Measurements from ENCODE around the gene DBH.

Gene DBH

GRCh38 chr9:133632806-133633680 is 3.1 kb upstream of the DBH start:
- peaks cover 0 to 10% (median 5%) of the 10 kb centered on the region in 4 experiments for H3K4me1 ChIP-seq (ENCODE audit: control extremely low read depth in 1 of 4, control insufficient read depth in 4 of 4, insufficient read depth in 4 of 4, low read length in 3 of 4)
- 77% methylated on average over 22 of the region's 27 CpGs for WGBS (ENCODE audit: insufficient coverage)
- no peaks in the 10 kb centered on the region for H3K9me3 ChIP-seq (ENCODE audit: control extremely low read depth in 1 of 5, control insufficient read depth in 4 of 5, insufficient read depth in 2 of 5, low read depth in 1 of 5, low read length in 4 of 5)
- H3K27ac ChIP-seq (ENCODE audit: insufficient read depth in 1 of 2, low read depth in 1 of 2, low read length in 2 of 2, poor library complexity in 1 of 2, severe bottlenecking in 2 of 2) = no peak overlapping the region
- POLR2A ChIA-PET = no interaction called here
- CTCF ChIA-PET = no interaction called here
- H3K36me3 ChIP-seq (ENCODE audit: control insufficient read depth in 4 of 4, insufficient read depth in 4 of 4, low read length in 3 of 4) = no peaks in the 10 kb centered on the region
- DNase-seq = no peak
- H3K4me3 ChIP-seq (ENCODE audit: control insufficient read depth in 1 of 7, extremely low read depth in 1 of 7, insufficient read depth in 4 of 7, low read depth in 2 of 7, low read length in 6 of 7) = no peak overlapping the region
- peaks cover 0 to 12% (median 2%) of the 10 kb centered on the region in 5 experiments for H3K27me3 ChIP-seq (replicated peaks in 2 of 5; ENCODE audit: control insufficient read depth in 4 of 5, insufficient read depth in 5 of 5, low read length in 4 of 5)

GRCh38 chr9:133633681-133634080 is 2.5 kb upstream of the DBH start:
- 37% methylated on average over 8 of the region's 8 CpGs for WGBS (ENCODE audit: insufficient coverage)
- no peaks in the 10 kb centered on the region for H3K9me3 ChIP-seq (ENCODE audit: control extremely low read depth in 1 of 5, control insufficient read depth in 4 of 5, insufficient read depth in 2 of 5, low read depth in 1 of 5, low read length in 4 of 5)
- POLR2A ChIA-PET = no interaction called here
- H3K4me3 ChIP-seq (ENCODE audit: control insufficient read depth in 1 of 7, extremely low read depth in 1 of 7, insufficient read depth in 4 of 7, low read depth in 2 of 7, low read length in 6 of 7) = no peak overlapping the region
- peaks cover 0 to 10% (median 5%) of the 10 kb centered on the region in 4 experiments for H3K4me1 ChIP-seq (ENCODE audit: control extremely low read depth in 1 of 4, control insufficient read depth in 4 of 4, insufficient read depth in 4 of 4, low read length in 3 of 4)
- CTCF ChIA-PET = interaction anchor here (1.1 kb wide), 1 partner anchor 97 kb away, joined by 3 read pairs; no protein-coding TSS in a partner anchor
- peaks cover 0 to 12% (median 2%) of the 10 kb centered on the region in 5 experiments for H3K27me3 ChIP-seq (replicated peaks in 2 of 5; ENCODE audit: control insufficient read depth in 4 of 5, insufficient read depth in 5 of 5, low read length in 4 of 5)
- no peaks in the 10 kb centered on the region for H3K36me3 ChIP-seq (ENCODE audit: control insufficient read depth in 4 of 4, insufficient read depth in 4 of 4, low read length in 3 of 4)
- no peak for DNase-seq
- no peak overlapping the region for H3K27ac ChIP-seq (ENCODE audit: insufficient read depth in 1 of 2, low read depth in 1 of 2, low read length in 2 of 2, poor library complexity in 1 of 2, severe bottlenecking in 2 of 2)

GRCh38 chr9:133634081-133634691 is 2.0 kb upstream of the DBH start:
- Histone ChIP-seq H3K36me3 (ENCODE audit: control insufficient read depth in 4 of 4, insufficient read depth in 4 of 4, low read length in 3 of 4) (no peaks in the 10 kb centered on the region), H3K4me3 (ENCODE audit: control insufficient read depth in 1 of 7, extremely low read depth in 1 of 7, insufficient read depth in 4 of 7, low read depth in 2 of 7, low read length in 6 of 7) (no peak overlapping the region), H3K27ac (ENCODE audit: insufficient read depth in 1 of 2, low read depth in 1 of 2, low read length in 2 of 2, poor library complexity in 1 of 2, severe bottlenecking in 2 of 2) (no peak overlapping the region), H3K4me1 (ENCODE audit: control extremely low read depth in 1 of 4, control insufficient read depth in 4 of 4, insufficient read depth in 4 of 4, low read length in 3 of 4) (peaks cover 0 to 10% (median 5%) of the 10 kb centered on the region in 4 experiments), H3K27me3 (replicated peaks in 2 of 5; ENCODE audit: control insufficient read depth in 4 of 5, insufficient read depth in 5 of 5, low read length in 4 of 5) (peaks cover 0 to 12% (median 2%) of the 10 kb centered on the region in 5 experiments), H3K9me3 (ENCODE audit: control extremely low read depth in 1 of 5, control insufficient read depth in 4 of 5, insufficient read depth in 2 of 5, low read depth in 1 of 5, low read length in 4 of 5) (no peaks in the 10 kb centered on the region)
- no peak for DNase-seq
- ChIA-PET POLR2A (no interaction called here), CTCF (interaction anchor here (1.1 kb wide), 1 partner anchor 97 kb away, joined by 3 read pairs; no protein-coding TSS in a partner anchor)
- 48% methylated on average over 23 of the region's 24 CpGs for WGBS (ENCODE audit: insufficient coverage)

GRCh38 chr9:133635098-133635497 is 1.1 kb upstream of the DBH start:
- no peaks in the 10 kb centered on the region for H3K9me3 ChIP-seq (ENCODE audit: control extremely low read depth in 1 of 5, control insufficient read depth in 4 of 5, insufficient read depth in 2 of 5, low read depth in 1 of 5, low read length in 4 of 5)
- no peak for DNase-seq
- WGBS (ENCODE audit: insufficient coverage) = 79% methylated on average over 6 of the region's 6 CpGs
- H3K4me3 ChIP-seq (ENCODE audit: control insufficient read depth in 1 of 7, extremely low read depth in 1 of 7, insufficient read depth in 4 of 7, low read depth in 2 of 7, low read length in 6 of 7) = no peak overlapping the region
- H3K27me3 ChIP-seq (replicated peaks in 2 of 5; ENCODE audit: control insufficient read depth in 4 of 5, insufficient read depth in 5 of 5, low read length in 4 of 5) = peaks cover 0 to 12% (median 2%) of the 10 kb centered on the region in 5 experiments
- POLR2A ChIA-PET = interaction anchor here (0.6 kb wide), 1 partner anchor 87 kb away, joined by 3 read pairs; no protein-coding TSS in a partner anchor
- no peaks in the 10 kb centered on the region for H3K36me3 ChIP-seq (ENCODE audit: control insufficient read depth in 4 of 4, insufficient read depth in 4 of 4, low read length in 3 of 4)
- CTCF ChIA-PET = interaction anchor here (1.0 kb wide), 1 partner anchor 66 kb away, joined by 3 read pairs; no protein-coding TSS in a partner anchor
- no peak overlapping the region for H3K27ac ChIP-seq (ENCODE audit: insufficient read depth in 1 of 2, low read depth in 1 of 2, low read length in 2 of 2, poor library complexity in 1 of 2, severe bottlenecking in 2 of 2)
- H3K4me1 ChIP-seq (ENCODE audit: control extremely low read depth in 1 of 4, control insufficient read depth in 4 of 4, insufficient read depth in 4 of 4, low read length in 3 of 4) = peaks cover 0 to 10% (median 5%) of the 10 kb centered on the region in 4 experiments

- CTCF ChIA-PET = interaction anchor here (0.9 kb wide), 1 partner anchor 22 kb away, joined by 3 read pairs; no protein-coding TSS in a partner anchor
- no peaks in the 10 kb centered on the region for H3K9me3 ChIP-seq (ENCODE audit: control extremely low read depth in 1 of 5, control insufficient read depth in 4 of 5, insufficient read depth in 2 of 5, low read depth in 1 of 5, low read length in 4 of 5)
- H3K36me3 ChIP-seq (ENCODE audit: control insufficient read depth in 4 of 4, insufficient read depth in 4 of 4, low read length in 3 of 4) = no peaks in the 10 kb centered on the region
- DNase-seq = no peak
- H3K4me3 ChIP-seq (ENCODE audit: control insufficient read depth in 1 of 7, extremely low read depth in 1 of 7, insufficient read depth in 4 of 7, low read depth in 2 of 7, low read length in 6 of 7) = no peak overlapping the region
- H3K27ac ChIP-seq (ENCODE audit: insufficient read depth in 1 of 2, low read depth in 1 of 2, low read length in 2 of 2, poor library complexity in 1 of 2, severe bottlenecking in 2 of 2) = no peak overlapping the region
- POLR2A ChIA-PET = no interaction called here
- 97% methylated on average over 10 of the region's 12 CpGs for WGBS (ENCODE audit: insufficient coverage)
- peaks cover 0 to 10% (median 5%) of the 10 kb centered on the region in 4 experiments for H3K4me1 ChIP-seq (ENCODE audit: control extremely low read depth in 1 of 4, control insufficient read depth in 4 of 4, insufficient read depth in 4 of 4, low read length in 3 of 4)
- H3K27me3 ChIP-seq (replicated peaks in 2 of 5; ENCODE audit: control insufficient read depth in 4 of 5, insufficient read depth in 5 of 5, low read length in 4 of 5) = peaks cover 0 to 12% (median 2%) of the 10 kb centered on the region in 5 experiments
Measured at GRCh38 chr9:133636902-133637301, 739 bp downstream of the DBH start.

- H3K36me3 ChIP-seq (ENCODE audit: control insufficient read depth in 4 of 4, insufficient read depth in 4 of 4, low read length in 3 of 4) = no peaks in the 10 kb centered on the region
- peaks cover 0 to 10% (median 5%) of the 10 kb centered on the region in 4 experiments for H3K4me1 ChIP-seq (ENCODE audit: control extremely low read depth in 1 of 4, control insufficient read depth in 4 of 4, insufficient read depth in 4 of 4, low read length in 3 of 4)
- peaks cover 0 to 12% (median 2%) of the 10 kb centered on the region in 5 experiments for H3K27me3 ChIP-seq (replicated peaks in 2 of 5; ENCODE audit: control insufficient read depth in 4 of 5, insufficient read depth in 5 of 5, low read length in 4 of 5)
- ChIA-PET POLR2A (no interaction called here), CTCF (interaction anchor here (0.9 kb wide), 1 partner anchor 22 kb away, joined by 3 read pairs; no protein-coding TSS in a partner anchor)
- H3K9me3 ChIP-seq (ENCODE audit: control extremely low read depth in 1 of 5, control insufficient read depth in 4 of 5, insufficient read depth in 2 of 5, low read depth in 1 of 5, low read length in 4 of 5) = no peaks in the 10 kb centered on the region
- no peak overlapping the region for H3K4me3 ChIP-seq (ENCODE audit: control insufficient read depth in 1 of 7, extremely low read depth in 1 of 7, insufficient read depth in 4 of 7, low read depth in 2 of 7, low read length in 6 of 7)
- no peak overlapping the region for H3K27ac ChIP-seq (ENCODE audit: insufficient read depth in 1 of 2, low read depth in 1 of 2, low read length in 2 of 2, poor library complexity in 1 of 2, severe bottlenecking in 2 of 2)
- DNase-seq = no peak
- 76% methylated on average over 12 of the region's 12 CpGs for WGBS (ENCODE audit: insufficient coverage)
Measured at GRCh38 chr9:133637451-133638055, 1.4 kb downstream of the DBH start.

Data from common myeloid progenitor, CD34-positive (primary cell).